Right lobe of liver (tissue), 4 donors: ENCODE data around the gene SORD.

ENCODE experiments used
- CTCF ChIP-seq, 4 donors: fragments of 200-600 bp in 3 of 4; fragments of 450-650 bp in 1 of 4; IDR thresholded peaks; one replicate each; pipeline versions ENCODE4 v1.5.1 to v1.8.0; 2016 to 2022; ENCODE audit warnings: antibody characterized with exemption in 4 of 4, mild to moderate bottlenecking in 2 of 4
- POLR2A ChIP-seq: fragments of 450-650 bp; IDR thresholded peaks from one replicate; pipeline ENCODE4 v1.6.1; 2017; ENCODE audit warnings: antibody characterized with exemption, mild to moderate bottlenecking
- donor health status: DM: no; HTN: no; CAD: no.
- donor health status: DM: no; HTN: no; CAD: no.
- donor health status: DM: no; HTN: yes; CAD: no.

- TF ChIP-seq CTCF (IDR thresholded peaks at IDR 0.05) (no peak), POLR2A (no peak)
These were observed 83.2 kb downstream of the SORD start for GRCh38 chr15:45106002-45106790.
